HG02798 (cell line): ENCODE data around the gene ZNF84.

ENCODE experiments used
- ATAC-seq: cut with Tn5 transposase; IDR thresholded peaks from one replicate; pipeline ENCODE4 v1.9.1; 2021; ENCODE audit warnings: mild to moderate bottlenecking; ENCODE audit not compliant: unreplicated experiment, poor library complexity

ZNF84 gene

DNA sequence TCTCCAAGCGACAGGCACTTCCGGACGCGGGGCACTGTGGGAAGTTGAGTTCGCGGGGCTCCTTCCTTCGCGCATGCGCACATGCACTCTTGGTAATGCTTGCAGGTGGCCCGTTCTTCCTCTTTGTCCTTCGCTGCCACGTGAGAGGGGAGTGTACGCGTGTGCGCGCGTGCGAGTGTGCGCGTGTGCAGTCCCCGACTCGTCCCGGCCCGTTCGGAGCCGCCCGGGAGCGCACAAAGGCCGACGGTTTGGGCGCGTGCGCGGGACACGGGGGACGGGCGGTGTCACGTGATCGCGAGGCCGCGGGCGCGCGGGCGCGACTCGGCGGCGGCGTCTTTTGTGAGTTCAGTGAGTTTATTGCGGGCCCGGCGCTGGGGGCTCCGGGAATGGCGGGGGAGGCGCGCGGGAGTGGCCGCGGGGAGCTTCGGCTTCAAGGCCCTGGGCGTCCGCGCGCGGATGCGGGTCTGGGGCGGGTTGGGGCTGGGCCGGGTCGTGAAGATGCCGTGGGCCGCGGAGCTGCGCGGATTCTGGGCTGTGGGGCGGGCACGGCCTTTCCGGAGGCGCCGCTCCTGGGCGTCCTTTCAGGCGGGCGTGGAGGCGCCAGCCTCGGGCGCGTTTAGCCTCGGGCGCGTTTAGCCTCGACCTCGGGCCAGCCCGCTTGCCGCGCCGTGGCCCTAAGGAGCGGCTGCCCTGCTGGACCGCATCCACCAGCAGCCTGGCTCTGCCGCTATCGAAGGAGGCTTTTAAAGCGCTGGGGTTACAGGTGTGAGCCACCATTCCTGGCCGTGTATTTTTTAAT is at the start of gene ZNF84:
Gene ZNF84 (plus strand): TSS at position 303 of the 799 bp plus-strand sequence. CDS start 3,959 bp downstream, outside the sequence.
- peak; percentile 95 for ATAC-seq

DNA sequence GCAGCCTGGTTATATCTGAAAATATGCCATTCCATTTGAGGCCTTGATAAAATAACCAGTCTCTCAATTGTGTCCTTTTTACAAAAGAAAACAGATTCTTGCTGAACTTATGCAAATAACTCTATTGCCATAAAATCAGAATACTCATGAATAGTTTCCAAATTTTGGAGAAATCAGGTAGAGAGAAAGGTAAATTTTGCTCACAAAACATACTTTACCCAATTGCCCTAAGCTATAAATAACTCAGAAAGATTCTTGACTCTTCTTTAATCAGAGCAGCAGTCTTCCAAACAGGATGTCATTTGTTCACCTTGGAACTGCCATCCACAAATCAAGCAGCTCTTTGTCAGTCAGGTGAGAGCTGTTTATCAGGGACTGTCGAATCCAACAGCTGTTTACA is 38.6 kb upstream of the ZNF84 start:
- ATAC-seq = no peak

DNA sequence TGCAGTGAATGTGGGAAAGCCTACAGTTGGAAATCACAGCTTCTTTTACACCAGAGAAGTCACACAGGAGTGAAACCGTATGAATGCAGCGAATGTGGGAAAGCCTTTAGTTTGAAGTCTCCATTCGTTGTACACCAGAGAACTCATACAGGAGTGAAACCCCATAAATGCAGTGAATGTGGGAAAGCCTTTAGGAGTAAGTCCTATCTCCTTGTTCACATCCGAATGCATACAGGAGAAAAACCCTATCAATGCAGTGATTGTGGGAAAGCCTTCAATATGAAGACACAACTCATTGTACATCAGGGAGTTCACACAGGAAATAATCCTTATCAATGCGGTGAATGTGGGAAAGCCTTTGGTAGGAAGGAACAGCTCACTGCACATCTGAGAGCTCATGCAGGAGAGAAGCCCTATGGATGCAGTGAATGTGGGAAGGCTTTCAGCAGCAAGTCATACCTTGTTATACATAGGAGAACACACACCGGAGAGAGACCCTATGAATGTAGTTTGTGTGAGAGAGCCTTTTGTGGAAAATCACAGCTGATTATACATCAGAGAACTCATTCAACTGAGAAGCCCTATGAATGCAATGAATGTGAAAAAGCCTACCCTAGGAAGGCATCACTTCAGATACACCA is 26.5 kb upstream of the ZNF84 start:
- no peak for ATAC-seq

DNA sequence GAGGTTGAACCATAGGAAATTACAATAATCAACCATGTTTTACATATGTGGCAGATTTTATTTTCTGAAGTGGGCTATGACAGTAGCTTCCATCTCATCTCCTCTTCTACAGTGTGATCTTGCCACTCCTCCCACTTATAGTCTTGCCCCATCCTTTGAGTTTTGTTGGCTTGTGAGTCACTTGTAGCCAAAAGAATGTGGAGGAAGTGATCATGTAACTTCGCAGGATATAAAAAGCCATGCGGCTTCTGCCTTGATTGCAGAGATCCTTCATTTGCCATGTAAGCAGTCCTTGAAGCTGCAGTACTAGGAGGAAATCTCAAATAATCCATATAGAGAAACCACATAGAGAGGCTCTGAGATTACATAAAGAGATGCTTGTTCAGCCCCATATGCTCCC is 13.7 kb upstream of the ZNF84 start:
- no peak for ATAC-seq

DNA sequence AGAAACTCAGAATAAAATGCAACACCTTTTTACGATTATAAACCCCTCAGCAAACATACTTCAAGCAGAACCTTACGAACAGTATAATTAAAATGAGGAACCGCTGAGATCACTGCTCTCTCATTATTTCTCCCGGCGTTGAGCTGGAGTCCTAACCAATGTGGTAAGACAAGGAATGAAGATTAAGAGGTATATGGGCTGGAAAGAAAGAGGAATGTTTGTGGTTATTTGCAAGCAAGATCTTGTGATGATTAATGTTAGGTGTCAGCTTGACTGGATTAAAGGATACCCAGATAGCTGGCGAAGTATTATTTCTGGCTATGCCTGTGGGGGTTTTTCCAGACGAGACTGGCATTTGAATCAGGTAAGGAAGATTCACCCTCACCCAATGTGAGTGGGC is 10.3 kb upstream of the ZNF84 start:
- no peak for ATAC-seq

DNA sequence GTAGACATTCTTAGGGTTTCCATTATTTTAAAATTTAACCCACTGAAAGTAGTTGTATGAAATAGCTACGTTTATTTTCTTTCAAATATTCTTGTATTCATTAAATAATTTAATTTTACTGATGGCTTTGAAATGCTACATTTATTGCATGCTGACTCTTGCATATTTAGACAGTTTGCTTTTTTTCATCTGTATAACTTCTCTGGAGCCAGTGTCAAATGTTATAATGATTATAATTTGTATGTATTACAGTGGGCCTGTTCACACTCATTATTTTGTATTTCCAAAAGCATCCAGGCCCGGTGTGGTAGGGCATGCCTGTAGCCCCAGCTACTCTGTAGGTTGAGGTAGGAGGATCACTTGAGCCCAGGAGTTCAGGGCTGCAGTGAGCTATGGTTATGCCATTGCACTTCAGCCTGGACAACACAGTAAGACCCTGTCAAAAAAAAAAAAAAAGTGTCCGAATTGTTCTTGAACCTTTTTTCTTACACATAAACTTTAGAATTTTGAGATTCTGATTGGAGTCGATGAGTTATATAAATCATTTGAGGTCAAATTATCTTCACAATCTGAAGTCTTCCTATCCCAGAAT is 905 bp downstream of the ZNF84 start:
- ATAC-seq = no peak

DNA sequence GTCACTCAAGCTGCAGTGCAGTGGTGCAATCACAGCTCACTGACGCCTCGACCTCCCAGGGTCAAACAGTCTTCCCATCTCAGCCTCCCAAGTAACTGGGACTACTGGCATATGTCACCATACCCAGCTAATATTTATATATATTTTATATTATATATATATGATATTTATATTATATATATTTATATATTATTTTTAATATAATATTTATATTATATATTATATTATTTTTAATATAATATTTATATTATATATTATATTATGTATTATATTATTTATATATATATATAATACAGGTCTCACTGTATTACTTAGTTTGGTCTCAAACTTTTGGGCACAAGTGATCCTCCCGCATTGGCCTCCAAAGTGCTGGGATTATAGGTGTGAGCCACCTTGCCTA is 9.4 kb downstream of the ZNF84 start:
- ATAC-seq = no peak

DNA sequence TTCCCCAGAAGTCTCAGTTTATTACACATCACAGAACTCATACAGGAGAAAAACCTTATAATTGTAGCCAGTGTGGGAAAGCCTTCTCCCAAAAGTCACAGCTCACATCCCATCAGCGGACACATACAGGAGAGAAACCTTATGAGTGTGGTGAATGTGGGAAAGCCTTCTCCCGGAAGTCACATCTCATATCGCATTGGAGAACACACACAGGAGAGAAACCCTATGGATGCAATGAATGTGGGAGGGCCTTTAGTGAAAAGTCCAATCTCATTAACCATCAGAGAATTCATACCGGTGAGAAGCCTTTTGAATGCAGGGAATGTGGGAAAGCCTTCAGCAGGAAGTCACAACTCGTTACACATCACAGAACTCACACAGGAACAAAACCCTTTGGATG is 20.1 kb downstream of the ZNF84 start:
- ATAC-seq = no peak

DNA sequence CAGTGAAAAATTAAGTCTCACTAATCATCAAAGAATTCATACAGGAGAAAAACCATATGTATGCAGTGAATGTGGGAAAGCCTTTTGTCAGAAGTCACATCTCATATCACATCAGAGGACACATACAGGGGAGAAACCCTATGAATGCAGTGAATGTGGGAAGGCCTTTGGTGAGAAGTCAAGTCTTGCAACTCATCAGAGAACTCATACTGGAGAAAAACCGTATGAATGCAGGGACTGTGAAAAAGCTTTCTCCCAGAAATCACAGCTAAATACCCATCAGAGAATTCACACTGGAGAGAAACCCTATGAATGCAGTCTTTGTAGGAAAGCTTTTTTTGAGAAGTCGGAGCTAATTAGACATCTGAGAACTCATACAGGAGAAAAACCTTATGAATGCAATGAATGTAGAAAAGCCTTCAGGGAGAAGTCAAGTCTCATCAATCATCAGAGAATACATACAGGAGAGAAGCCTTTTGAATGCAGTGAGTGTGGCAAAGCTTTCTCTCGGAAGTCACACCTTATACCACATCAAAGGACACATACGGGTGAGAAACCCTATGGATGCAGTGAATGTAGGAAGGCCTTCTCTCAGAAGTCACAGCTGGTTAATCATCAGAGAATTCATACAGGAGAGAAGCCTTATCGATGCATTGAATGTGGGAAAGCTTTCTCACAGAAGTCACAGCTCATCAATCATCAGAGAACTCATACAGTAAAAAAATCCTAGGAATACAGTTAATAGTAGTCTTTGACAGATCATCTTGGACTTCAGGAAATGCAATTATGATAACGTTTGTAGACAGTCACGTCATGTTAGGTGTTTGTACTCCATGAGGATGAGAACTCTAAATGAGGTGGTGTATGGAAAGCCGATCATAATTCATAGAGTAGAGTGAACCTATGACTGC is 21.1 kb downstream of the ZNF84 start:
- no peak for ATAC-seq

DNA sequence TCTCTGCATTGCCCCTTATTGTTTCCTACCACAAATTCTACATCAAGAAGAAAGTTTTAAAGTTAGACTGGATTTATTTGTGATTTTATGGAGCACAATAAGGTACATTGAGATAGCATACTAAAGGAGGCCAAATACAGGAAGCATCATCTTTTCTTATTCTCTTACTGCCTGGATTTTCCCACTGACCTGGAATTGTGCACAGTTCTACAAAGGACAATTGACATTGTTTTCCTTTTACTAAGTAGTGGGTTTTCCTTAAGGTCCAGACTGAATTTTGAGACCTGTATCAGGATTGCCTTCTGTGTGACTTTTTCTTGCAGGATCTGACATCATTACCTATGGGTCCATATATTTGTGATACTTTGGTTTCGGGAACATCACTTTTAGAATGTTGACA is 24.6 kb downstream of the ZNF84 start:
- ATAC-seq = no peak

DNA sequence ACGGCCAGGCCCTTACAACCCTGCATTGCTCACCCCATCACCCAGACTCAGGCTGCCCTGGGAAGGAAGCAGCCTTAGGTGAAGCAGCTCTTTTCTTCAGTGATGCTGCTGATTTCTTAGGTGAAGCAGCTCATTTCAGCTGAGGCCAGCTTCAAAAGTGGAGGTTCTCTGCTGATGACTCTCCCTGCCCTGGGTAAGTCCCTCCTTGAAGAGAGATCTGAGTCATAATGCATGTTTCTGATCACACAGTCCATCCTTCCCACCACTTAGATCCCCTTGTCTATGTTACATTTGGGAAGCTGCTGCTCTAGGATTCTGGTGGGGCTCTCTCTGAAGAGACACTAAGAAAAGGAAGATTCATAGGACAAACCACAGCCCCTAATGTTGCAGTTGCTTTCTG is 26.2 kb downstream of the ZNF84 start:
- no peak for ATAC-seq

DNA sequence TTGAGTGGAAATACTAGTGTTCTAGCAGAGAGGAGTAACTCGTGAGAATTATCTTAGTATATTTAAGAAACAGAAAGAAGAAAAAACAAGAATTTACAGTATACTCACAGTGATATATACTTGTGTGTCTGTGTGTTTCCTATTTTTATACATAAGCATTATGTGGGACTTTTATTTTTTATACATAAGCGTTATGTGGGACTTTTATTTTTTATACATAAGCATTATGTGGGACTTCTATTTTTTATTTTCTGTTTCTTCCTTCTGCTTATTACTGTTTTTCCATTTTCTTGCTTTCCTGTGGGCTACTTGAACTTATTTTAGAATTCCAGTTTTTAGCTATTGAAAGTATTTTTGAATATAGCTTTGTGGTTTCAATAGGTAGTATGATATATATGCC is 36.5 kb downstream of the ZNF84 start:
- ATAC-seq = no peak

DNA sequence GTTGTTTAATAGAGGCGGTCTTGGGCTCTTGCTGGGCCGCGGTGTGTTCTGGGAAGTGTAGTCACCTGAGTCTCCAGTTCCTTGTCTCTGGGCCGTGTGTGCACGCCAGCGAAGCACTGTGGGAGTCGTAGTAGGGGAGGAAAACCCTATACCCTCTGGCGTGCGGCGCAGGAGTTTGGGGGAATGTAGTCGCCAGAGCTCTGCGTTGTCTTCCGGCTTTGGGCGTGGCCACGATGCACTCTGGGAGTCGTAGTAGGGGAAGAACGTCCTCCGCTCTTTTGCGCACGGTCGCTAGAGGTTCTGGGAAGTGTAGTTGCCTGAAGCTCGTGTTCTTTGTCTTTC is 42.7 kb downstream of the ZNF84 start:
- ATAC-seq = peak; percentile 81

DNA sequence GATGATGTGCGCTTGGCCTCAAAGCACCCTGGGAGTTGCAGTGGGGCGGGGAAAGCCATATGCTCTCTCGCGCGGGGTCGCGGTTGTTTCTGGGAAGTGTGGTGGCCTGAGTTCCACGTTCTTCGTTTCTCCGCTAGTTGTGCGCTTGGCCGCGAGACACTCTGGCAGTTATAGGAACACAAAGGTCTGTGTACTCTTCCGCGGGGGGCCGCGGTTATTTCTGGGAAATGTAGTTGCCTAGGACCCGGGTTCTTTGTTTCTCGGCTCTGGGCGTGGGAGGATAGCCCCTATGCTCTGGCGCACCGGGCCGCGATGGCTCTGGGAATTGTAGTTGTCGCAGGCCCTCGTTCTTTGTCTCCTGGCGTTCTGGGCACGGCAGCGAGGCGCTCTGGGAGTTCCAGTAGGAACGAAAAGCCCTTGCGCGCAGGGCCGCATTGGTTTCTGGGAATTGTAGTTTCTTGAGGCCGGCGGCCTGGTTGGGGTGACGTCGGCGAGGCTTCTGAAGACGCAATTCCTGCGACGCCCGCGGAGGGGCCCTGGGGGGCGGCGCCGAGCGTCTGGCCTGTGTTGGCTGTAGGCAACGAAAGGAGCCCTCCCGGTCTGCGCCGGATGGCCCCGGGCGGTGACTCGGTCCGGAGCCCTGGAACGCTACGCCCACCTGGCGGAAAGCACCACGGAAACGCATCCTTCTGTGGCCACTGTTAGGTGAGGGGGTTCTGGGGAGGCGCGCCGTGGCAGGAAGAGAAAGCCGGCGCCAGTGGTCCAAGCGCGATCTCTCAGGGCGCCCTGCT is 43.3 kb downstream of the ZNF84 start, which contains the start of gene ZNF140:
Gene ZNF140 (plus strand): TSS at position 556 of the 791 bp plus-strand sequence. CDS start 398 bp downstream, outside the sequence.
- peak; percentile 80 for ATAC-seq

DNA sequence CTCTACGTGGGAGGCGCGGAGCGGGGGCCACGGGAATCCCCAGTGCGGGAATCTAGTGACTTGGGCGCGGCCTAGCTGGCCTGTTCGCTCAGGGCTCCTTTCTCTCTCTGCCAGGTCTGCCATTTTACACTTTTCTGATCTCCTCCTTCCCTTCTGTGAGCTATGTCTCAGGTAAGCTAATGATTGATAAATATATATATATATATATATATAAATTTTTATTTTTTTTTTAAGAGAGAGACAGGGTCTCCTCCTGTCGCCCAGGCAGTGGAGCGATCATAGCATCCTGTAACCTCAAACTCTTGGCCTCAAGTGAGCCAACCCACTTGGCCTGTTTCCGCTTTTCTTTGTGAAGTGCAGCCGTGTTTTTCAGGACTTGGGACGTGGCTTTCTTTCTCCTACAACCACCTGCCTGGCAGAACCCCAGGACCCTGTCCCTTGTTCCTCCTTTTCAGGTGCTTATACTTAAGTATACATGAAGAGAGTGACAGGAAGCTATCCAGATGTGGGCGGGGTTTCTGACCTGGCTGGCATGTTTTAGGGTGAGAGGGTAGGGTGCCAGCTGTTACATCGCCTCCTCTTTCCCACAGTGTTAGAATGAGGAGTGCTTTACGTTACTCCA is 44.0 kb downstream of the ZNF84 start:
- no peak for ATAC-seq

DNA sequence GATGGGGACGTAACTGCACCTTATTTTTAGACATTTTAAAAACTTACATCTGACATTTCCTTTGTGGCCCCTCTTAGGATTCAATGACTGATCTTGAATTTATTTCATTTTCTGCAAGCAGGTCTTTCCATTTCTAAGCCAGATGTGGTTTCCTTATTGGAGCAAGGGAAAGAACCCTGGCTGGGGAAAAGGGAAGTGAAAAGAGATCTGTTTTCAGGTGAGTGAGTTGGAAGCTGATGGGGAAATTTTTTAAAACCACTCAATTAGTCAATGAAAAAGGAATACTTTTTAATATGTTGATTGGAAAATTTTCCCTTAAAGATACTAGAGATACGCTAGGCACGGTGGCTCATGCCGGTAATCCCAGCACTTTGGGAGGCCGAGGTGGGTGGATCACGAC is 46.0 kb downstream of the ZNF84 start:
- ATAC-seq = no peak

DNA sequence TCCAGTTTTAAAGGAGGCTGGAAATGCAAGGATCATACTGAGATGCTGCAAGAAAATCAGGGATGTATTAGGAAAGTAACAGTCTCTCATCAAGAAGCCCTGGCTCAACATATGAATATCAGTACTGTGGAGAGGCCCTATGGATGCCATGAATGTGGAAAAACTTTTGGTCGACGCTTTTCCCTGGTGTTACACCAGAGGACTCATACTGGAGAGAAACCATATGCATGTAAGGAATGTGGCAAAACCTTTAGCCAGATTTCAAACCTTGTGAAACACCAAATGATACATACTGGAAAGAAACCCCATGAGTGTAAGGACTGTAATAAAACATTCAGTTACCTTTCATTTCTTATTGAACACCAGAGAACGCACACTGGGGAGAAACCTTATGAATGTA is 68.3 kb downstream of the ZNF84 start:
- no peak for ATAC-seq

DNA sequence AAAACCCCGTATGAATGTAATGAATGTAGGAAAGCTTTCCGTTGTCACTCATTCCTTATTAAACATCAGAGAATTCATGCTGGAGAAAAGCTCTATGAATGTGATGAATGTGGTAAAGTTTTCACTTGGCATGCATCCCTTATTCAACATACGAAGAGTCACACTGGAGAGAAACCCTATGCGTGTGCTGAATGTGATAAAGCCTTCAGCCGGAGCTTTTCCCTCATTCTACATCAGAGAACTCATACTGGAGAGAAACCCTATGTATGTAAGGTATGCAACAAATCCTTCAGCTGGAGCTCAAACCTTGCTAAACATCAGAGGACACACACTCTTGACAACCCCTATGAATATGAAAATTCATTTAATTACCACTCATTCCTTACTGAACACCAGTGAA is 68.9 kb downstream of the ZNF84 start:
- no peak for ATAC-seq

DNA sequence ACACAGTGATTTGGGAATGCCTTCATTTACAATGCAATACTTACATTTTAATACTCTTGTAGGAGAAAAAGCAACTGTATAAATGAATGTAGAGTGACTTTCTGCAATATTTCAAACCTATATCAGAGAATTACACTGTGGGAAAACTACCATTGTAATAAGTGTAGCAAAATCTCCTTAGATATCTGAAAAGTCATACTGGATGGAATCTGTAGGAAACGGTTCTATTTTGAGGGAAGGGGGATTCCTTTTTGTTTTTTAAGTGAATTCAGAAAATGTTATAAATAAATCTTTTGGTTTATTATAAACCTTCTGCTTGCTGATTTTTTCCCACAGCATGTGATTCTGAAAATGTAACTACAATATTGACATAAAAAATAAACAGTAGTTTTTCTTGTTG is 69.8 kb downstream of the ZNF84 start:
- no peak for ATAC-seq
